ENCODE measurements around the gene TRABD2B. TPM values are rescaled to one million over a fixed set of nuclear protein-coding genes. Genes with fewer than 3 reads are reported as not detected.

TRABD2B gene
- polyA plus RNA-seq, 1 donor, result 3.0 TPM

DNA sequence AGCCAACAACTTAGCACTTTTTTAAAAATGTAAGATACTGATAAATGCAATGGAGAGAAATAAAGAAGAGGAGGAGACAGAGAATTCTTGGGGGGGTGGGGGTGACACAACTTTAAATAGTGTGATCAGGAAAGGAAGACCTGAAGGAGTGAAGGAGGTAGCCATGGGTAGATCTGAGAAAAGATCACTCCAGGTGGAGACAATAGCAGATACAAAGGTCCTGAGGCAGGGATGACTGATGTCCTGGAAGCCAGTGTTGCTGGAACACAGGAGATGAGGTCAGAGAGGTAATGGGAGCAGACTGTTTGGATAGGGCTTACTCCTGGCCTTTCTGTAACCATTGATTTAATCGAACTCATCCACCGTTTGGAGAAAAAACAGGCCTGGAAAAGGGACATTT lies 24.6 kb upstream of the TRABD2B start:
- no peak for DNase-seq
- H3K4me3 ChIP-seq (ENCODE audit: low read length), result no peak overlapping the region
- no peak overlapping the region for H3K27ac ChIP-seq (ENCODE audit: low read length)
- no peaks in the 10 kb centered on the region for H3K36me3 ChIP-seq (ENCODE audit: control insufficient read depth, insufficient read depth, low read length)
- H3K27me3 ChIP-seq (ENCODE audit: control insufficient read depth, insufficient read depth, low read length), result no peaks in the 10 kb centered on the region
- peaks cover 18% of the 10 kb centered on the region for H3K4me1 ChIP-seq (ENCODE audit: control insufficient read depth, insufficient read depth, low read length)
- H3K9me3 ChIP-seq (ENCODE audit: control insufficient read depth, low read depth, low read length), result no peaks in the 10 kb centered on the region
- no CpG with 5 or more reads among the region's 2 CpGs for WGBS (ENCODE audit: insufficient coverage, low lambda C conversion rate)

DNA sequence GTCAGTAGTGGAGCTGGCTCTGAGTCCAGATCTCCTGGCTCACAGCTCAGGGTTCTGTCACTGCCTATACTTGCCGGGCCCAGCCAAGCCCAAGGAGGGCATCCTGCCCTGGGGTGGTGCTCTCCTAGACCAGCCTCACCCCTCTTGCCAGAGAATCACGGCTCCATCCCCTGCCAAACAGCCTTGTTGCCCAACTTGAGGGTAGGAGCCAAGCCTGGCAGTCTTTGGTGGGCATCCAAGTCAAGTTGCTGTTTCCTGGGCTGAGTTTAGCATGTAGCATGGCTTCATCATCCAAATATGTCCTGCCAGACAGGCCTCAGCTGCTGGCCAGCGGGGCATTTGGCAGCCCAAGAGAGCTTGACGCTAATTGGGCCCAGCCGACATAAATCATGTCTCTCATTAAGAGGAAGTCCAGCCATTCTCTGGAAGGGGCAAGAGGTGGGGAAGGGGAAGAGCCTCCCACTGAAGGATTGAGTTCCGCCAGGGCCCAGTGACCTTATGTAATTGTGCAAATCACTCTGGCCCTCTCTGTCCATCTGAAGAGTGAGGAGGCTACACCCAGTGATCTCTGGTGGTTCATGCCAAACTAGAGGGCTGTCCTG lies 22.6 kb upstream of the TRABD2B start:
- H3K36me3 ChIP-seq (ENCODE audit: control insufficient read depth, insufficient read depth, low read length), result no peaks in the 10 kb centered on the region
- no peak overlapping the region for H3K27ac ChIP-seq (ENCODE audit: low read length)
- peaks cover 6% of the 10 kb centered on the region for H3K4me1 ChIP-seq (ENCODE audit: control insufficient read depth, insufficient read depth, low read length)
- no CpG with 5 or more reads among the region's 6 CpGs for WGBS (ENCODE audit: insufficient coverage, low lambda C conversion rate)
- H3K27me3 ChIP-seq (ENCODE audit: control insufficient read depth, insufficient read depth, low read length), result no peaks in the 10 kb centered on the region
- no peaks in the 10 kb centered on the region for H3K9me3 ChIP-seq (ENCODE audit: control insufficient read depth, low read depth, low read length)
- no peak for DNase-seq
- H3K4me3 ChIP-seq (ENCODE audit: low read length), result no peak overlapping the region

DNA sequence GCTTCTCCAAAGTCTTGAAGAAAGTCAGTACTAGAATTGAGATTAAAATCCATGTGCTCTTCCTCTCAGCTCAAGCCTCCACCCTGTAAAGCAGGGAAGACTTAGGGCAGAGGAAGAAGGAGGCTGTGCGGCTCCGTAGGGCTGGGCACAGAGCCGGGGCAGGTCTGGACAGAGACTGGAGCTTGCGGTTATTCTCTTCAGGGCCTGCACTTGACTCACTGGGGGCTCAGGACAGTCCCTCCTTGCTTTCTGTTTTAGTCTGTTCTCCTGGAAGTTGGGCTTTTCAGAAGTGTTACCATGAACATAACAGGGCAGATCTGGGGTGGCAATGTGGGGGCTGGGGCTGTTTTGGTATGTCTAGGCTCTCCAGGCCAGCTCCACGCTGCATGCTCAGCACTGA lies 21.6 kb upstream of the TRABD2B start:
- Histone ChIP-seq H3K27ac (ENCODE audit: low read length) (no peak overlapping the region), H3K4me3 (ENCODE audit: low read length) (no peak overlapping the region), H3K4me1 (ENCODE audit: control insufficient read depth, insufficient read depth, low read length) (no peaks in the 10 kb centered on the region), H3K27me3 (ENCODE audit: control insufficient read depth, insufficient read depth, low read length) (no peaks in the 10 kb centered on the region), H3K36me3 (ENCODE audit: control insufficient read depth, insufficient read depth, low read length) (no peaks in the 10 kb centered on the region), H3K9me3 (ENCODE audit: control insufficient read depth, low read depth, low read length) (no peaks in the 10 kb centered on the region)
- no CpG with 5 or more reads among the region's 5 CpGs for WGBS (ENCODE audit: insufficient coverage, low lambda C conversion rate)
- DNase-seq, result no peak

DNA sequence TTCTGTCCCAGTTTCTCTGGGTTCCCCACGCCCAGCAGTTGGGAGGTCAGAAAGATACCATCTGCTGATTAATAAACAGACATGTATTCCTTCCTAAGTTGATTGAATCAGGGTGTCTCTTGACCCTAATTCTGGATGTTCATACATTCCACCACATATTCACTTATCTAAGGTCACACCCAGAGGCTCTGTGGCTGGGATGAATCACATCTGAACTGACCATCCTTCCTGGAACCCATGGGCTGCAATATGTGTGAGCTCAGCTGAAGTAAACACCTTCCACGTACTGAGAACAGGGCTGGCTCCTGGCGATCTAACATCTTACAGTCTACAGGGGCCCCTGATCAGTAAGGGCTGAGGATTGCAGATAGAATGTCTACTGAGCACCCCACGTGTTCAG lies 20.5 kb upstream of the TRABD2B start:
- no peak for DNase-seq
- H3K9me3 ChIP-seq (ENCODE audit: control insufficient read depth, low read depth, low read length), result no peaks in the 10 kb centered on the region
- H3K27me3 ChIP-seq (ENCODE audit: control insufficient read depth, insufficient read depth, low read length), result no peaks in the 10 kb centered on the region
- H3K27ac ChIP-seq (ENCODE audit: low read length), result peak overlapping the region; percentile 51
- no peak overlapping the region for H3K4me3 ChIP-seq (ENCODE audit: low read length)
- no peaks in the 10 kb centered on the region for H3K4me1 ChIP-seq (ENCODE audit: control insufficient read depth, insufficient read depth, low read length)
- no CpG with 5 or more reads among the region's 4 CpGs for WGBS (ENCODE audit: insufficient coverage, low lambda C conversion rate)
- no peaks in the 10 kb centered on the region for H3K36me3 ChIP-seq (ENCODE audit: control insufficient read depth, insufficient read depth, low read length)

DNA sequence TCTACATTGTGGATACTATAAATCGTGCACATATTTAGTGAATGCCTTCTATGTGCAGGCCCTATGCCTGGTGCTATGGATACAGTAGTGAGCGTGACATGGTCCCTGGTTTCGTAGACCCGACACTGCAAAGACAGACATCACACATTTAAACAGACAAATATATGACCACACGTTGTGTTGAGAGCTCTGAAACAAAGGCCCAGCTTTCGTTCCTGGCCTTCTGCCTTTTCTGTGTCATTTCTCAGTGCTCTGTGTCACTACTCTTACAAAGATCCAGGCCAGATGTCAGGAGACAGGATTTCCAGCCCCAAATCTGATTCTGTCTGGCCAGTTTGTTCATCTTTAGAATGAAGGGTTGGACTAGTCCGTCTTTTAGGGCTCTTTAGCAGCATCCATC lies 19.3 kb upstream of the TRABD2B start:
- H3K27me3 ChIP-seq (ENCODE audit: control insufficient read depth, insufficient read depth, low read length), result no peaks in the 10 kb centered on the region
- H3K36me3 ChIP-seq (ENCODE audit: control insufficient read depth, insufficient read depth, low read length), result no peaks in the 10 kb centered on the region
- no peaks in the 10 kb centered on the region for H3K4me1 ChIP-seq (ENCODE audit: control insufficient read depth, insufficient read depth, low read length)
- H3K27ac ChIP-seq (ENCODE audit: low read length), result no peak overlapping the region
- no peak for DNase-seq
- H3K9me3 ChIP-seq (ENCODE audit: control insufficient read depth, low read depth, low read length), result no peaks in the 10 kb centered on the region
- H3K4me3 ChIP-seq (ENCODE audit: low read length), result no peak overlapping the region
- WGBS (ENCODE audit: insufficient coverage, low lambda C conversion rate), result 90% methylated on average over 2 of the region's 7 CpGs

DNA sequence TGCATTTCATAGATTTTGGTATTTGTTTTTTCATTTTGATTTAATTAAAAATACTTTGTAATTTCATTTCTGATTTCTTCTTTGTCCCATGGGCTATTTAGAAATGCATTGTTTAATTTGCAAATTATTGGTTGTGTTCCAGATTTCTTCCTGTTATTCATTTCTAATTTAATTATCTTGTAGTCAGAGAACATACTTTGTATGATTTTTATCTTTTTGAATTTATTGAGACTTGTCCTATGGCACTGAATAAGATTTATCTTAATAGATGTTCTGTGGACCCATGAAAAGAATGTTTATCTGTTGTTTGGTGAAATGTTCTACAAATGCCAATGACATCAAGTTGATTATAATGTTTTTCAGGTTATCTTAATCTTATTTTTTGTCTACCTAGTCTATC lies 16.1 kb upstream of the TRABD2B start:
- Histone ChIP-seq H3K27me3 (ENCODE audit: control insufficient read depth, insufficient read depth, low read length) (no peaks in the 10 kb centered on the region), H3K4me3 (ENCODE audit: low read length) (no peak overlapping the region), H3K9me3 (ENCODE audit: control insufficient read depth, low read depth, low read length) (no peaks in the 10 kb centered on the region), H3K27ac (ENCODE audit: low read length) (no peak overlapping the region), H3K4me1 (ENCODE audit: control insufficient read depth, insufficient read depth, low read length) (no peaks in the 10 kb centered on the region), H3K36me3 (ENCODE audit: control insufficient read depth, insufficient read depth, low read length) (no peaks in the 10 kb centered on the region)
- no peak for DNase-seq

DNA sequence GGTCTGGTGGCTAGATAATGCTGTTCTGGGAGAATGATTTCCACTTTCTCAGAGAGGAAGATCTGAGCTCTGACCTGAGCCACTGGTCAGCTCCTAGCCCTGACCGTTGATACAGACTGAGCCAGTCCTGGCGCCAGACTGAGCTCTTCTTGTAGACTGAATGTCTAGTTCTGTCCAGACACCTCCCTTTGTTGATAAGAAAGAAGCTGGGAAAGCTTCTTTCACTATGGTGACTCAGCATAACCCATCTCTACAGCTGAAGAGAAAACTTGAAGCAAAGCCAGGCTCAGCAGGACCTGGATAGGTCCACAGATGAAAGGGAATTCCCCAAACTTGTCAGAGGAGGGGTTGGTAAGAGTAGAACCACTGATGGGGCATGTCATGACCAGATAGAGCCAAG lies 9.9 kb upstream of the TRABD2B start:
- WGBS (ENCODE audit: insufficient coverage, low lambda C conversion rate), result no CpG with 5 or more reads among the region's 2 CpGs
- Histone ChIP-seq H3K4me1 (ENCODE audit: control insufficient read depth, insufficient read depth, low read length) (peaks cover 39% of the 10 kb centered on the region), H3K36me3 (ENCODE audit: control insufficient read depth, insufficient read depth, low read length) (no peaks in the 10 kb centered on the region), H3K27ac (ENCODE audit: low read length) (peak overlapping the region; percentile 95), H3K27me3 (ENCODE audit: control insufficient read depth, insufficient read depth, low read length) (no peaks in the 10 kb centered on the region), H3K9me3 (ENCODE audit: control insufficient read depth, low read depth, low read length) (no peaks in the 10 kb centered on the region), H3K4me3 (ENCODE audit: low read length) (no peak overlapping the region)
- DNase-seq, result peak; percentile 61 to 81

DNA sequence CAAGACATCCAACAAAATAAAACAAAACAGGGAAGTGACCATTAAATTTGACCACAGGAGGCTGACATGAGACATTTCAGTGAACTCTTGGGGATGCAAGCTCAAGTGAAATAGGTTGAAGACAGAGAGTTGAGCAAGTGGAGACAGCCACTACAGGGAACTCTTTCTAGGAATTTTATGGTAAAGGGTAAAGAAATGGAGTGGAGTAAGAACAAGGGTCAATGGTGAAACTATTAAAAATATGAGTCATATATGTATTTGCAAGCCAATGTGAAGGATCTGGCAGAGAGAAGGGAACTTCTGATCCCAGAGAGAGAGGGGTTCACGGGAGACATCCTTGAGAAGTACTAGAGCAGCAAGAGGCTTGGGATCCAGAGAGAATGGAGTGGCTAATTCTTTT lies 9.1 kb upstream of the TRABD2B start:
- no CpG with 5 or more reads among the region's 1 CpG for whole genome bisulfite sequencing (ENCODE audit: insufficient coverage, low lambda C conversion rate)
- DNase-seq, result peak in 1 of 2 donors; percentile 52
- Histone ChIP-seq H3K27ac (ENCODE audit: low read length) (peak overlapping the region; percentile 95), H3K4me1 (ENCODE audit: control insufficient read depth, insufficient read depth, low read length) (peaks cover 39% of the 10 kb centered on the region), H3K27me3 (ENCODE audit: control insufficient read depth, insufficient read depth, low read length) (no peaks in the 10 kb centered on the region), H3K9me3 (ENCODE audit: control insufficient read depth, low read depth, low read length) (no peaks in the 10 kb centered on the region), H3K4me3 (ENCODE audit: low read length) (no peak overlapping the region), H3K36me3 (ENCODE audit: control insufficient read depth, insufficient read depth, low read length) (no peaks in the 10 kb centered on the region)

DNA sequence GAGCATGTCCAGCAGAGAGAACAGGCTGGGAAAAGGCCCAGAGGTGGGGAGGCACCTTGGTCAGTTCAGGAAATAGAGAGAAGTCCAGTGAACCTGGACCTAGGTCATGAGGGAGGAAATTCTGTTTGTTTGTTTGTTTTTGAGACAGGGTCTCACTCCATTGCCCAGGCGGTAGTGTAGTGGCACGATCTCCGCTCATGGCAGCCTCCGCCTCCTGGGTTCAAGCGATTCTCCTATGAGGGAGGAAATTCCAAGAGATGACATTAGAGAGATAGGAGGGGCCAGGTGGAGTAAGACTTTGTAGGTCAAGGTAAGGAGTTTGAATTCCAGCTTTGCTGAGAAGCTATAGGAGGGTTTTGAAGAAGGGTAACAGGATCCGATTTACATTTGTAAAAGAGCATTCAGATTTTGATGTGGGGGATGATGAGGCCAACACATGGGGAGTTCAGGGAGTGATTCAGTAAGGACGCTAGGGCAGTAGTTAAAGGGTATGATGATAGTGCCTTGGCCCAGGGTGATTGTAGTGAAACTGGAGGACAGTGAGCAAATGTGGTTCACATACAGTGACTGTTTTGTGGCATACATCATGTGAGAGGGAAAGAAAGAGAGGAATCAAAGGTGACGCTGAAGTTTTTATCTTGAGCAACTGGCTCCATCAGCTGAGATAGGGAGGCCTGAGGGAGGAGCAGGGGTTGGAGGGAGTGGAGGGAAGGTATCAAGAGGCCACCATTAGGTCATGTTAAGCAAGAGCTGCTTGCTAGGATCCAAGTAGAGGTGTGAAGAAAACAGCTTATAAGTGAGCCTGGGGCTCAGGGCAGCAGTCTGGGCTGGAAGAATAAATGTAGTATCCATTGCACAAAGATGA lies 8.3 kb upstream of the TRABD2B start:
- H3K36me3 ChIP-seq (ENCODE audit: control insufficient read depth, insufficient read depth, low read length), result no peaks in the 10 kb centered on the region
- no peaks in the 10 kb centered on the region for H3K27me3 ChIP-seq (ENCODE audit: control insufficient read depth, insufficient read depth, low read length)
- H3K4me1 ChIP-seq (ENCODE audit: control insufficient read depth, insufficient read depth, low read length), result peaks cover 39% of the 10 kb centered on the region
- H3K4me3 ChIP-seq (ENCODE audit: low read length), result no peak overlapping the region
- no peaks in the 10 kb centered on the region for H3K9me3 ChIP-seq (ENCODE audit: control insufficient read depth, low read depth, low read length)
- peak overlapping the region; percentile 95 for H3K27ac ChIP-seq (ENCODE audit: low read length)
- DNase-seq, result peak; percentile 89 to 95
- WGBS (ENCODE audit: insufficient coverage, low lambda C conversion rate), result 56% methylated on average over 2 of the region's 8 CpGs

DNA sequence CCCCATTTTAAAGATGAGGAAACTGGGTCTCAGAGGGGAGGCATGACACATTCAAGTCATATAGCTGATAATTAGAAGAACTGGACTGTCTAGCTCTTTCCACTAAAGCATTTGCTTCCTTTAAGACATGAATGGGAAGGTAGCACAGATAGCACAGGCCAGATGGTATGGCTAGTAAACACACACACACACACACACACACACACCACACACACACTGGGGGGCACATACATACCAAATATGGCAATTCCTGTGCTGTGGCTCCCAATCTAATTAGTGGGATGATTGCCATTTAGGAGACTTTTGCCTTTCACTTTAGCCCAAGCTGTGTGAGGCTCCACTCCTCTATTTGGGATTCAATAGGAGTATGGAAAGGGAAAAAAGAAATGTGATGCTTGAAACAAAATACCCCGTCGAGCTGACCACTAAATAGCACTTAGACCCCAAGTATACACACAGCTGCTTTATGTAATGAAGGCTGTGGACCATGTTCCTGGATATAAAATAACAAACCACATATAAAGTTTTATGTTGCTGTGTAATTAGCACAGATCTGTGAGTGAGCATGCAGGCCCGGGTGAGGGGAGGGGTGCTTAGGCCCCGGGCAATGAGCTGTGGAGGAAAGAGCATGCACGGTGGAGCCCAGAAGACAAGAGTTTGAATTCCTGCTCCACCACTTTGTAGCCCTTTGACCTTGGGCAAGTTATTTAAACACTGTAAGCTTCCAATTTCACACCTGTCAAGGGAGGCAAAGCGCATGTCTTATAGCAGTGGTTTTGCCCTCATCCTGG lies 6.8 kb upstream of the TRABD2B start:
- Histone ChIP-seq H3K9me3 (ENCODE audit: control insufficient read depth, low read depth, low read length) (no peaks in the 10 kb centered on the region), H3K36me3 (ENCODE audit: control insufficient read depth, insufficient read depth, low read length) (no peaks in the 10 kb centered on the region), H3K27ac (ENCODE audit: low read length) (peak overlapping the region; percentile 95), H3K4me3 (ENCODE audit: low read length) (no peak overlapping the region), H3K27me3 (ENCODE audit: control insufficient read depth, insufficient read depth, low read length) (no peaks in the 10 kb centered on the region), H3K4me1 (ENCODE audit: control insufficient read depth, insufficient read depth, low read length) (peaks cover 39% of the 10 kb centered on the region)
- no CpG with 5 or more reads among the region's 6 CpGs for WGBS (ENCODE audit: insufficient coverage, low lambda C conversion rate)
- peak in 1 of 2 donors; percentile 61 for DNase-seq
